GM12878 (cell line): ENCODE measurements around the gene NUB1. TPM values are rescaled to one million over a fixed set of nuclear protein-coding genes. Genes with fewer than 3 reads are reported as not detected.

ENCODE experiments used
- ATAC-seq: fragments of 200-7000 bp; cut with Tn5 transposase; 3 replicates; pipeline ENCODE4 v1.9.1; 2020; ENCODE audit warnings: mild to moderate bottlenecking, moderate library complexity
- BruUV-seq: library from RNA; stranded (reverse); fragments of 400-500 nt; replicated peaks from 2 replicates; lab custom pipeline; 2021; lab: Mats Ljungman, UMichigan
- CTCF ChIA-PET: fragments of 300-600 bp; sonication (Branson Sonifier 250); formaldehyde crosslinking; extraction: SDS; loops from one replicate; lab custom pipeline; 2021; ENCODE audit warnings: inconsistent platforms; lab: Yijun Ruan, JAX
- POLR2A ChIA-PET: fragments of 350-600 bp; formaldehyde crosslinking; extraction: SDS; loops from one replicate; lab custom pipeline; 2021; ENCODE audit warnings: inconsistent platforms; lab: Charles Lee
- RAD21 ChIA-PET: fragments of 300-600 bp; sonication (Branson Sonifier 250); formaldehyde crosslinking; loops from one replicate; lab custom pipeline; 2023; ENCODE audit warnings: antibody characterized with exemption; ENCODE audit not compliant: unreplicated experiment; lab: Charles Lee
- SMC1A ChIA-PET: fragments of 300-600 bp; sonication (Branson Sonifier 250); formaldehyde crosslinking; loops from one replicate; lab custom pipeline; 2023; ENCODE audit not compliant: unreplicated experiment, uncharacterized antibody; lab: Charles Lee
- DNase-seq: peaks from one replicate; pipeline ENCODE4 v3.0.0-alpha.2; 2011; ENCODE audit warnings: low read depth, low spot score
- FAIRE-seq: peaks from 3 replicates; lab custom pipeline; 2011; peaks lifted over from hg19 to GRCh38; lab: Jason Lieb, UNC
- H2AFZ ChIP-seq: 2 replicates; pipeline ENCODE4 v1.6.0; 2011; ENCODE audit warnings: low read depth, low read length, control low read depth; ENCODE audit not compliant: control insufficient read depth
- H3K27ac ChIP-seq: 2 replicates; pipeline ENCODE4 v1.5.1; 2011; ENCODE audit warnings: control low read depth; ENCODE audit not compliant: control insufficient read depth, insufficient read depth
- H3K27me3 ChIP-seq, 2 experiments: replicated peaks in 1 of 2; 2 replicates each; pipeline versions ENCODE4 v1.6.0 to v1.6.1; 2011; ENCODE audit warnings: low read length in 1 of 2; ENCODE audit not compliant: control insufficient read depth in 2 of 2, insufficient read depth in 2 of 2
- H3K36me3 ChIP-seq, 2 experiments: 2 replicates each; pipeline ENCODE4 v1.5.1; 2011; ENCODE audit warnings: low read length in 1 of 2; ENCODE audit not compliant: control insufficient read depth in 2 of 2, insufficient read depth in 2 of 2
- H3K4me1 ChIP-seq: 2 replicates; pipeline ENCODE4 v1.6.1; 2011; ENCODE audit warnings: mild to moderate bottlenecking, low read length, moderate library complexity, mixed read lengths; ENCODE audit not compliant: control insufficient read depth, insufficient read depth
- H3K4me2 ChIP-seq: 2 replicates; pipeline ENCODE4 v1.6.0; 2011; ENCODE audit warnings: control low read depth; ENCODE audit not compliant: control insufficient read depth, insufficient read depth
- H3K4me3 ChIP-seq: fragments of 200-600 bp; sonication (generic); 2 replicates; pipeline ENCODE4 v1.5.1; 2016
- H3K79me2 ChIP-seq: 2 replicates; pipeline ENCODE4 v1.6.0; 2011; ENCODE audit warnings: low read length; ENCODE audit not compliant: control insufficient read depth, insufficient read depth
- H3K9ac ChIP-seq: 2 replicates; pipeline ENCODE4 v1.8.0; 2011; ENCODE audit warnings: low read length, control low read depth, mixed read lengths; ENCODE audit not compliant: control insufficient read depth, insufficient read depth
- H3K9me3 ChIP-seq: replicated peaks from 3 replicates; pipeline ENCODE4 v1.5.1; 2011; ENCODE audit warnings: mild to moderate bottlenecking, low read length; ENCODE audit not compliant: control insufficient read depth, insufficient read depth
- H4K20me1 ChIP-seq: 2 replicates; pipeline ENCODE4 v1.6.0; 2011; ENCODE audit not compliant: control insufficient read depth, insufficient read depth
- CHD1 ChIP-seq: IDR thresholded peaks from 2 replicates; pipeline ENCODE4 v1.6.1; 2012; ENCODE audit warnings: low read depth, low read length, improper control_type of control experiment
- NFYA ChIP-seq: IDR thresholded peaks from 2 replicates; pipeline ENCODE4 v1.6.1; 2011; ENCODE audit warnings: low read depth, mild to moderate bottlenecking, low read length, improper control_type of control experiment, borderline replicate concordance
- RUNX3 ChIP-seq: IDR thresholded peaks from 2 replicates; pipeline ENCODE4 v1.6.1; 2012; ENCODE audit warnings: low read length, inconsistent platforms
- SPI1 ChIP-seq: IDR thresholded peaks from 2 replicates; pipeline ENCODE4 v1.6.1; 2011; ENCODE audit warnings: low read depth, mild to moderate bottlenecking, low read length, moderate library complexity, borderline replicate concordance; ENCODE audit not compliant: insufficient read depth
- USF1 ChIP-seq: IDR thresholded peaks from 2 replicates; pipeline ENCODE4 v1.6.1; 2011; ENCODE audit warnings: borderline replicate concordance, low read depth, mild to moderate bottlenecking, moderate library complexity, mixed read lengths, low read length; ENCODE audit not compliant: insufficient read depth; ENCODE audit errors: extremely low read length
- ZNF217 ChIP-seq: fragments of 450-650 bp; IDR thresholded peaks from 2 replicates; pipeline ENCODE4 v1.6.1; 2017; ENCODE audit warnings: antibody characterized with exemption, mild to moderate bottlenecking
- WGBS: methylation state at CpG from one replicate; pipeline ENCODE4 v1.1.6; 2016; ENCODE audit warnings: low lambda C conversion rate; ENCODE audit not compliant: insufficient replicate concordance, insufficient coverage; ENCODE audit errors: missing lambda C conversion rate; 5-methylcytosine and 5-hydroxymethylcytosine counted together
- in situ Hi-C: fragments of 300-500 bp; cut with MboI; formaldehyde crosslinking; loops from 9 replicates; pipeline ENCODE4 v1.14.3; 2018; ENCODE audit warnings: mixed read lengths
- intact Hi-C: fragments of 100-400 bp; cut with micrococcal nuclease; formaldehyde crosslinking; loops from one replicate; pipeline ENCODE4 v1.14.2; 2022; ENCODE audit not compliant: unreplicated experiment
- polyA plus RNA-seq, 11 experiments: library from polyadenylated mRNA; depleted of rRNA in 4 of 11; unstranded in 6 of 11; stranded (reverse) in 5 of 11; fragments of >200 nt; fragmentation: Nextera tagmentation in 4 of 11; fragmentation: Illumina TruSeq in 1 of 11; extraction: Ambion mirVana in 4 of 11; extraction: Trizol in 1 of 11; gene quantifications; 1 replicate in 1 of 11; 2 replicates in 10 of 11; pipeline versions ENCODE4 v1.2.1 to v1.2.3, GENCODE V29; 2011 to 2016; ENCODE audit warnings: inconsistent platforms in 2 of 11, missing spikeins in 2 of 11, low read depth in 1 of 11
- total RNA-seq, 4 experiments: library from RNA; depleted of rRNA in 3 of 4; stranded (reverse); fragments of >200 nt in 3 of 4; fragmentation: Illumina TruSeq in 1 of 4; extraction: Trizol in 1 of 4; gene quantifications; 2 replicates each; pipeline versions ENCODE4 v1.2.1 to v1.2.3, GENCODE V29; 2013 to 2021

The NUB1 gene
- total and polyA plus RNA-seq, 10 of the 15 experiments (the other 5 are each of a cell fraction or from before 2014, with no cell fraction given) = 24.1 to 102 (median 49.0) TPM

DNA sequence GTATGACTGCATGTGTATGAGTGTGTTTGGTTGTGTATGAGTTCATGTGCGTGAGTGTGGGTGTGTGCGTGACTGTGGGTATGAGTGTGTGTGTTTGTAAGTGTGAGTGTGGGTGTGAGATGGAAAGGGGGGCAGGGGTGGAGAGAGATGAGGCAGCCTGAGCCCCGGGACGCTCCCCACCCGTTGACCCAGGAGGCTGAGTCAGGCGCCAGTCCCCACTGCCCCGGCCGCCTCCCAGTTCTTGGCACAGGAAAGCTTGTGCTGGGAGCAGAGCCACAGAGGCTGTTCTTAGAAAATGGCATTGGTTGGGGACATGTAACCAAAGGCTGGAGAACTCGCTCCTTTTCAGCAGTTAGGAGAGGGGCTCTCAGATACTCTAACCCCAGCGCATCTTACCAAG, 27.8 kb upstream of the NUB1 start (continued):
- TF ChIP-seq USF1 (no peak), ZNF217 (no peak), RUNX3 (no peak), NFYA (no peak)

DNA sequence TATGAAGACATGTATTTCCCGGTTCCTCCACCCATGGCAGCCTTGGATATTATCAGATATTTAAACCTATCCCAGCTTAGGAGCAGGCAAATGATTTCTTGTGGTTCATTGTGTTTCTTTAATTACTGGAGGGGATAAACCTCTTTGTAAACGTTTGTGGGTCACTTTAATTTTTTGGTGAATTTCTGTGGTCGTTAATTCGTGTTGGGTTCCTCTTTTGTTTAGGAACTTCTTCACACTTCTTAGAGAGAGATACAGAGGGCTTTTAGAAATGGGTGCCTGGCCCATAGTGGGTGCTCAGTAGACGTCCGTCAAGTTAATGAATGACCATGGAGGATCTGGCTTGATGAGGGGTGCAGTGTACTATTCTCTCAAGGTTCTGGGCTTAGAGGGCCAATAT, 27.2 kb upstream of the NUB1 start:
- RAD21 ChIA-PET = interaction anchor here (0.9 to 5.2 kb wide), 6 partner anchors 25 to 318 kb away, joined by 3 to 104 read pairs (median 8); partner anchors contain the start of gene NUB1

More for the DNA sequence above, 27.2 kb upstream of the NUB1 start:
- Histone ChIP-seq H2AFZ (no peak overlapping the region), H3K9me3 (peaks cover 9% of the 10 kb centered on the region; the same call in 2 of the 3 replicates), H4K20me1 (no peaks in the 10 kb centered on the region), H3K4me2 (no peak overlapping the region), H3K27ac (no peak overlapping the region), H3K4me3 (no peak overlapping the region), H3K4me1 (no peaks in the 10 kb centered on the region), H3K79me2 (no peaks in the 10 kb centered on the region), H3K9ac (no peak overlapping the region), H3K27me3 (no peaks in the 10 kb centered on the region), H3K36me3 (no peaks in the 10 kb centered on the region)
- ChIA-PET POLR2A (interaction anchor here (1.3 kb wide), 1 partner anchor 37 kb away, joined by 7 read pairs; no protein-coding TSS in a partner anchor), CTCF (interaction anchor here (0.7 to 7.4 kb wide), 14 partner anchors 13 to 443 kb away, joined by 3 to 252 read pairs (median 13); partner anchors contain the start of genes CHPF2 and NUB1), SMC1A (interaction anchor here (1.1 to 6.3 kb wide), 4 partner anchors 38 to 134 kb away, joined by 3 to 152 read pairs (median 9); no protein-coding TSS in a partner anchor)
- in situ Hi-C loops = no loop called here
- intact Hi-C loops = no loop called here
- WGBS = 28% methylated on average over 6 of the region's 6 CpGs
- FAIRE-seq (no peak), DNase-seq (no peak), ATAC-seq (peak; percentile 18; the same call in 2 of the 3 replicates)
- BruUV-seq = no TSS peak
- TF ChIP-seq CHD1 (no peak), SPI1 (peak; percentile 50; the same call in 1 of the 2 replicates)
